ENCODE data around the gene SCD.

SCD gene

GRCh38 chr10:100315615-100316014 lies 31.4 kb upstream of the SCD start:
- TF ChIP-seq CTCF (conservative IDR thresholded peaks at IDR 0.05) = no peak
- H3K27ac ChIP-seq = no peak overlapping the region

DNA sequence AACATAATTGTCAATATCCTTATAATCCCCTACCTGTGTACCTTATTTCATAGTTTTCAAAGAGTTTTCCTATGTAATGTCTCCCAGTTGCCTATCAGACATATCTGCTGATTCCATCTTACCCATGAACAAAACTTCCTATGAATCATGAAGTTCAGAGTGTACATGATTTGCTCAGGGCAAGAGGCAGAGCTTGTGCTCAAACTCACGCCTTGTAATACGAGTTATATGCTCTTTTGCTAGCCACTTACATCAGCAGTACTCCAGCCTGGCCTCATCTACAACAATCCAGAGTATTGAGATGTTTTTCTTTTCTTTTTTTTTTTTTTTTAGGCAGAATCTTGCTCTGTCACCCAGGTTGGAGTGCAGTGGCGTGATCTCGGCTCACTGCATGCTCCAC lies 28.8 kb upstream of the SCD start:
- no peak overlapping the region for H3K27ac ChIP-seq
- no peak for TF ChIP-seq CTCF (conservative IDR thresholded peaks at IDR 0.05)

DNA sequence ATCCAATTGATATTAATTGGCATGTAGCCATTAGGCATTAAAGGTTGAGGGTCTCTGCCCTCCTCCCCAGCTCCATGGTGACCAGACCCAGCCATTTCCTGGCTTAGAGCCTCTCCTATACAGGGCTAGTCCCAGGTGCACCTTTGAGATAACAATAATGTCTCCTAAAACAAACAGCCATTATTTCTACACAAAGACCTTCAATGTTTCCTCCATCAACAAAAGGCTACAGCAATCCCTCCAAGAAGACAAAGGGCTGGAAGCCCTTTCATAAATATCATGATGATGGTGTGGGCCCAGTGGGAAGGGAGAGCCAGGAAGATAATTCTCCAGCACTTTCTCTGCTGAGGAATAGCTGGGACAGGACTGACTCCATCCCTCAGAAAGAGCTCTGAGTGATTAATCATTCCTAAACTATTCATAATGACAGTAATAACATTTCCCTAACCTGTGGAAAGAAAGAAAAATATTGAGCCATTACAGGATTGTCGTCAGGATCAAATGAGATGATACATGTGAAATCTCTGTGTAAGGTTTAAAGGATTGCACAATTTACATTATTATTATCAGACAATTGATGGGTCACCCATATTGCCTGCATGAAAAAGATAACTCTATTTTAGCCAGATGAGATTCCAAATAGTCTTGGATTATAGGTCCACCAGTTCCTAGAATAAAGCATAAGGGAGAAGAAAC lies 27.2 kb upstream of the SCD start:
- H3K27ac ChIP-seq = no peak overlapping the region
- no peak for TF ChIP-seq CTCF (conservative IDR thresholded peaks at IDR 0.05)

GRCh38 chr10:100325158-100325557 lies 21.9 kb upstream of the SCD start:
- no peak for TF ChIP-seq CTCF (conservative IDR thresholded peaks at IDR 0.05)
- no peak overlapping the region for H3K27ac ChIP-seq

GRCh38 chr10:100327007-100327717 lies 19.9 kb upstream of the SCD start:
- no peak overlapping the region for H3K27ac ChIP-seq
- TF ChIP-seq CTCF (conservative IDR thresholded peaks at IDR 0.05) = no peak

DNA sequence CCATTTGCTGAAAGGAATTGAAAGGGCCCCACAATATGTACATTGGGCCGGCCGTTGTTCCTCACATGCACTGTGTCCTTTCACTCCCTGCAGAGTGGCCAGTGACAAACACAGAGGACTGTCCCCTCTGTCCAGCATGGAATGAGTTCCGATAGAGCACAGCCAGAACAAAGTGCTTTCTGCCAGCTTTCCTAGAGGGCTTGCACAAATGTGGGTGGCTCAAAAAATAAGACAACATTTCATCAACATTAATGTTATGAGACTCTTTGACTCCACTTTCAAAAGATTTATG lies 19.4 kb upstream of the SCD start:
- no peak for TF ChIP-seq CTCF (conservative IDR thresholded peaks at IDR 0.05)
- no peak overlapping the region for H3K27ac ChIP-seq

DNA sequence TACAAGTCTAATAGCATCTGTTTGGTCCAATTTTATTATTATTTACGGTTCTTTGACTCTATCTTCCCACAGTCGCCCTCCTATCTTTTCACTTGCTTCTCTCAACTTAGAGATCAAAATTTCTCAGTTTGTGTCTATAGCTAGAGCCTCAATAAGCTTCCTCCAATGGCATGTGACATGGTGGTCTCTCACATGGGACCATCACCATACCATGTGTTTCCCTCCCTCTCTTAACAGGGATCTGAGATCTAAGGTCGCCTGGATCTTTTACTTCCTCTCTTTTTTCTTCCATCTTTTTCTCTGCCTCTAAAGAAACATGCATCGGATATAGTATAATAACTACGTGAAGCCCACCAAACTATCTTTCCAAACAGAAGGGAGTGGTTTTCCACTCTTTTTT lies 18.8 kb upstream of the SCD start:
- no peak for TF ChIP-seq CTCF (conservative IDR thresholded peaks at IDR 0.05)

More for the DNA sequence above, 18.8 kb upstream of the SCD start:
- H3K27ac ChIP-seq = no peak overlapping the region
